ENCODE results near the gene NUCKS1. TPM values are rescaled to one million over a fixed set of nuclear protein-coding genes. Genes with fewer than 3 reads are reported as not detected.
A peak's percentile ranks its signal among the peaks of the same experiment; 100 is the strongest.

Gene NUCKS1
- total RNA-seq = 74.2 and 103 TPM in 2 replicates

DNA sequence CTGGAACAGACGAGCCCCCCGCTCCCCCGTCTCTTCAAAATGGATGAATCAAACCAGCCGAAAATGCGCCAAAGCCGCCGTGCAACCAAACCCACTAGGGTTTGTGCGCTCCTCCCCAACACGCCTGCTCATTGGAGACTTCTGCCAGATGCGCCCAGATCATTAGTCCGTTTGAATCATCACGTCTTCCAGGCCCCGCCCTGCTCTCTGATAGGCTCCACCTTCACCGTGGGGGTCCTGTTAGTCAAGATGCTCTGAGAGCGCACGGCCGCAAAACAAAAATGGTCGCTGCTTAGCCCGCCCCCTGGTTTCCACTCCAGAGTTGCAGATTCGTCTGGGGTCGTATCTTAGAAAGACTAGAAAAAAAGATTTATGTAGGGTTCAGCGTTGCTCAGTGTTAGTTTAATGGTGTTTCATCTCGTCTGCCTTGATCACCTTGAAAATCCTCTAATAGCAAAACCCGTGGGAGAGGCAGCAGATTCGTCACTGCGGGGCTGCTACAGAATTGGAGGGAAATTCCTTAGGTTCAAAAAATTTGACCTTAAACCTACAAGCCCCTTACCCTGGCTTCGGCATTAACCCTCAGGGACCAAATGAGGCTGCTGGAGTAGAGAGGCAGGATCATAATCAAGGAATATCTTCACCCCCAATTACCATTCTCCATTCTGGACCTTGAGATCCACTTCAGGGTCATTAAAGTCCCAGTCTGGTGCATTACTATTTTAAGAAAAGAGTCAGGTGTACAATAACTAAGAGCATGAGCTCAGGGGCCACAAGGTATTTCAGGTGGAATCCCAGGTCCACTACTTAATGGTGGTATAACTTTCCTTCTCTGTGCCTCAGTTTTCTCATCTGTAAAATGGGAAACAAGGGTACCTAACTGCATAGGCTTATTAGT, at the start of gene NUCKS1:
TSS of gene NUCKS1 (minus strand) at position 45 of the 898 bp plus-strand sequence. CDS start 209 bp downstream, outside the sequence.
- DNase-seq (ENCODE audit: low read depth in 2 of 2) = peak; percentile 100

GRCh38 chr1:205798577-205798976, 48.6 kb upstream of the NUCKS1 start:
- DNase-seq (ENCODE audit: low read depth in 2 of 2) = no peak

- DNase-seq (ENCODE audit: low read depth in 2 of 2) = no peak
Observed at GRCh38 chr1:205797168-205797567, 47.2 kb upstream of the NUCKS1 start.

GRCh38 chr1:205794011-205794730, 44.2 kb upstream of the NUCKS1 start:
- DNase-seq (ENCODE audit: low read depth in 2 of 2) = no peak

DNA sequence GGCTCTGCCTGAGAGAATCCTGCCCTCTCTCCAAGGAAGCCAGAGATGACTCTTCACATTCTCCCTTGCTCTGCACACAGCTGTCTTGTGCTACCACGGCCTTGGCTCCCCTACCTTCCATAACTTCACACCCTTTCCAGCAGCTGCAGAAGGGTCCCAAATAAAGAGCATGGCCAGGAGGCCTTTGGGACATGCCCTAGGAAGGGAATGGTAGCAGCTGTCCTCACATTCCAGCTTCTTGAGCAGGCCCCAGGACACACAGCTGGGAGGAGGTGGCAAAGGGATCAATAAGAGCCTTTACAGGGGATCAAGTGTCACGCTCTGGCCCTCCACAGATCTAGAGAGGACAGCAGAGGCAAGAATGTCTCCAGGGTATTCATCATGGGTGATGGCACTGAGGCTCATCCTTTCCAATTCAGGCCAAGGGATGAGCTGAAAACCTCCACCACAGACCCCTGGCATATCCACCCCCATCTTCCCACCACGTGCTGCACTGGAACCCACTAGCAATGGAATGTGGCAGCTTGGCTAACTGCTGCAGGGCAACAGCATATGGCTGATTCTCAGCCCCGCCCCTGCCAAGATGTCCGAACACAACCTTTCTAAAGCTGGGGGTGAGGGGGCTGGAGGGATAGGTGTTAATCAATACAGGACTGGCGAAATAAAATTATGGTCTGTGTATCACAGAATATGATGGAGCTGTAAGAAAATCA, 43.1 kb upstream of the NUCKS1 start:
- DNase-seq (ENCODE audit: low read depth in 2 of 2) = no peak

DNA sequence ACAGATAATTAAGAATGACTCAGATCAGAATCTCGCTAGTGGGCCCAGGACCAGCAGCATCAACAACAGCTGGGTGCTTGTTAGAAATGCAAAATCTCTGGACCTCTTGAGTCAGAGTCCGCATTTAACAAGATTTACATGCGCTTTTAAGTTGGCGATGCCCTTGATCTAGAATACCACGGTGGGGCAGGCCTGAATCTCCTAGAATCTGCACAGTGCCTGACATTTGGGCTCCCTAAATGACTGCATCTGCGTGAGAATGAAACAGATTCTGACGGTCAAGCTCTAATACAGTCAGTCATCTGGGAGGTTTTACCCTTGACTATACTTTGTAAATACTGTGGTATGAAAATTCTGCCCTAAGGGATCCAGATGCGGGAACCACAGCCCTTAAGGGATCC, 42.5 kb upstream of the NUCKS1 start:
- DNase-seq (ENCODE audit: low read depth in 2 of 2) = no peak

GRCh38 chr1:205791568-205792180, 41.7 kb upstream of the NUCKS1 start:
- peak; percentile 65 to 75 for DNase-seq (ENCODE audit: low read depth in 2 of 2)

DNA sequence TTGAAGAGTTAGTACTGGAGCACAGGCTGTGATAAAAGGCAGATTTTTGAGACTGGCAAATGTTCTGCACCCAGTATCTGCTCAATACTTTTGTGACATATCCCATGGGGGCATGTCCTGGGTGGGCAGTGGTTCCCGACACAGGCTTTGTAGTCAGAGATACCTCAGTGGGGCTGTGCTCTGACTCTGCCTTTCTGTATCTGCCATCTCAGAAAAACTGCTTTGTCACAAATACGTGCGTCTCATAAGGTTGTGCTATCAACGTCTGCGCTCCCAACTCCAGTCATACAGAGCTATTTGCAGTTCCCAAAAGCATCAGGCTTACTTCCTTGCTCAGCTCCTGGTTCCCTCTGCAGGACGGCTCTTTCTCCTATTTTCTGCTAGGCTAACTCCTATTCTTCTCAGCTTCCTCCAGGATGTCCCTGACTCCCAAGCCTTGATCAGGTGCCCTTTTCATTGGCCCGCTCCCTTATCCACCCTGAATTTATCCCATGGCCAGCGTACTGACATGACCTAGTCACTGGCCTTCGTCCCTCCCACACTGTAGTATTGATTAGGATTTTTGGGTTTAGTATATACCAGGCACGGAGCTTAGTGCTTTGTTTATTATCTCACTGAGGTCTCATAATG, 37.4 kb upstream of the NUCKS1 start:
- DNase-seq (ENCODE audit: low read depth in 2 of 2) = no peak

- no peak for DNase-seq (ENCODE audit: low read depth in 2 of 2)
Observed at GRCh38 chr1:205786601-205787000, 36.6 kb upstream of the NUCKS1 start.

DNA sequence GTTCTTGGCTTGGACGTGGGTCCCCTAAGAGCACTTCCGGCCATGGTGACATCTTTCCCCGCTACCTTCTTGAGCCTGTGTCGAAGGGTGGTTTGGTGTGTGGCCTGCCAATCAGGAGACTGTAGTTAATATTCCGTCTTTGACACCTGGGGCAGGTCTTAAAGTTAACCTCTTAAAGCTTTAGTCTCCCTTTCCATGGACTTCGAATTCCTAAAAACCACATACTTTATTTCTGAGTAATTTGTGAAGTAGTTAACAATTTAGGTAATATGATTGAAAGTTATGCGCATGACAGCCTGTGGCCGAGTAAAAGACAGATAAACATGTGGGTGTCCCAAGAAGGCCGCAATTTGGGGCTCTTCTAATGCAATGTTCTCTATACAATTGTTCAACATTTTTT, 35.5 kb upstream of the NUCKS1 start:
- no peak for DNase-seq (ENCODE audit: low read depth in 2 of 2)

GRCh38 chr1:205783904-205784303, 33.9 kb upstream of the NUCKS1 start:
- DNase-seq (ENCODE audit: low read depth in 2 of 2) = no peak

- no peak for DNase-seq (ENCODE audit: low read depth in 2 of 2)
Observed at GRCh38 chr1:205783433-205783795, 33.4 kb upstream of the NUCKS1 start.

- DNase-seq (ENCODE audit: low read depth in 2 of 2) = no peak
Observed at GRCh38 chr1:205782627-205783432, 32.8 kb upstream of the NUCKS1 start.

DNA sequence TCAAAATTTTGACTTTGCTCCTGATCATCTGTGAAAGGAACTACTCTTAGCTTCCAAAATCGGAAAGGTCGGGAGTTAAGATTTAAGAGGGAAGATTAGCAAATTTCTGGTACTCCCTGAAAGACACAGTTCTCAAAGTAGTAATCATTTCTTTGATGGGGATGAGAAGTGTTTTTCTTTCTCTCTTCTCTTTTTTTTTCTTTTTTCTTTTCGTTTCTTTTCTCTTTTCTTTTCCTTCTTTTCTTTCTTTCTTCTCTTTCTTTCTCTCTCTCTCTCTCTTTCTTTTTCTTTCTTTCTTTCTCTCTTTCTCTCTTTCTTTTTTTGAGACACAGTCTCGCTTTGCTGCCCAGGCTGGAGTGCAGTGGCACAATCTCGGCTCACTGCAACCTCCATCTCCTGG, 30.4 kb upstream of the NUCKS1 start:
- no peak for DNase-seq (ENCODE audit: low read depth in 2 of 2)

- DNase-seq (ENCODE audit: low read depth in 2 of 2) = no peak
Observed at GRCh38 chr1:205777994-205778393, 28.0 kb upstream of the NUCKS1 start.

- peak; percentile 68 to 87 for DNase-seq (ENCODE audit: low read depth in 2 of 2)
Observed at GRCh38 chr1:205775717-205776056, 25.7 kb upstream of the NUCKS1 start.

DNA sequence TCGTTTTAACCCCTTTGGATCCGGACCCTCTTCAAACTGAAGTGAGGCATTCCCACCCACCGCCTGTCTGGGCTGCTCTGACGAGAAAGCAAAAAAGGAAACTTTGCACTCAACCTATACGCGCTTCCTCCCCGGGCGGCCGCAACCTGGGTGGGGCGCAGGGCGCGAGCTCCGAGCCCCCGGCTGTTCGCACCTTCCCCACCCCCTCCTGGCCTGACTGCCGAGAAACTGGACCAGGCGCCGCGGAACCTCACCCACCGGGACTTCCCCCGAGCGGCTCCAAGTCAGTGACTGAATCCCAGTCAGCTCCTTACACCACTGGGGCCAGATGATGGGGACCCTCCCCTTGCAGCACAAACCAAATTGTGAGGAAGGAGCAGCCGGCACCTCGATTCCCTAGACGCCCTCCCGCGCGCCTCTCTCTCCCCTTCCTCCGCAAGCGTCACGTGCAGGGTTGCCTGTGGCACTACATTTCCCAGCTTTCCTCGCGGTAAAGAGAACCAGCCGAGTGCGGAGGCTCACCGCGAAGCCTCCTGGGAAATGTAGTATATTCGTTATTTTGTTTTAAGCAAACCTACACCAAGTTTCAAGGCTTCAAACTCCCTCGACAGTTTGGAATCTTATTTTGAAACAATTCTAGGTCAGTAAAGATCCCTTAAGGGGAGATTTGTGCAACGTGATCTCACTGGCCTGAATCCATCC, 25.2 kb upstream of the NUCKS1 start, which contains the start of gene RAB29:
TSS of gene RAB29 (minus strand) at position 468 of the 702 bp plus-strand sequence. CDS start 526 bp downstream, outside the sequence.
- peak; percentile 84 to 87 for DNase-seq (ENCODE audit: low read depth in 2 of 2)

DNA sequence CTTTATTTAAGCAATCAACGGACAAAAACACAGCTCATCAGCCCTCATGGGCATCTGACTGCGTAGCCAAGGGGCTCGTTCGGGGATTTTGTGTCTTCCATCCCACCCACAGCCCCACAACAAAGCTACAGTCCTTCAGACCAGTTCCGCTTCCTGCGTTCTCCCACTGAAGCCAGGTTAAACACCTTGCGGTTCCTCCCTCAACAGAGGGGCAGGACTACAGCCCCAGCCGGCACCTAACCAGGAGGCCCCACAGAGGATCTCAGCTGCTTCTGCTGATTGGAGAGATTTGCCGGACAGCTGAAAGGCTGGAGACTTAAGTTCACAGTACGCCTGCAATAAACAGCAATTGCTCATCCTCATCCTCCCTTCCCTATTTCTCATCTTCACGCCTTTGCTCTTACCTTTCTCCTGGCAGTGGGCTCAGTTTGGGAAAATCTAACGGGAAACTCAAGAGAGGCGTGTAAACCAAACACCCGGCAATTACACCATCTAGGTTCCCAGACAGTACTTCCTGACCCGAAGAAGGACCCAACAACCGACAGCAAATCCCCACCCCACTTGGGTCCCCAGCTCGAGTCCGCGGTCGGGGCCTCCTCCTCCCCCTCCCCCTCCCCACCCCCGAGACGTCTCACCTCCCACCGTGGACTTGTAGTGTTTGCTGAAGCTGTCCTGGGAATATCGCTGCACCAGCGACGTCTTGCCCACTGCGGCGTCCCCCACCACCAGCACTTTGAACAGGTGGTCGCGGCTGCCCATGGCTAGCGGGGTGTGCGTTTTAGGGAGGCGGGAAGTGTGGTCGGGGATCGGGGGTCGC, 24.4 kb upstream of the NUCKS1 start:
- DNase-seq (ENCODE audit: low read depth in 2 of 2) = peak; percentile 10 to 37

GRCh38 chr1:205772607-205773032, 22.6 kb upstream of the NUCKS1 start:
- no peak for DNase-seq (ENCODE audit: low read depth in 2 of 2)
